ENCODE results near the gene HTRA1.

HTRA1 gene

GRCh38 chr10:122461729-122462532, 578 bp downstream of the HTRA1 start:
- Histone ChIP-seq H3K4me1 (ENCODE audit: insufficient read depth, low read length, severe bottlenecking) (no peaks in the 10 kb centered on the region), H4K20me1 (ENCODE audit: insufficient read depth, low read length) (no peaks in the 10 kb centered on the region), H3K9me3 (ENCODE audit: low read length) (no peaks in the 10 kb centered on the region), H3K9me2 (ENCODE audit: low read depth, low read length) (no peaks in the 10 kb centered on the region), H2AFZ (ENCODE audit: low read length) (no peak overlapping the region), H3K4me3 (ENCODE audit: low read depth, low read length, poor library complexity, severe bottlenecking) (no peak overlapping the region), H3K4me2 (ENCODE audit: low read length) (no peak overlapping the region), H3K27ac (ENCODE audit: low read depth, low read length, poor library complexity, severe bottlenecking) (no peak overlapping the region), H3K36me3 (ENCODE audit: insufficient read depth, low read length) (no peaks in the 10 kb centered on the region), H3K9ac (ENCODE audit: low read length) (no peak overlapping the region), H3K27me3 (ENCODE audit: insufficient read depth, low read length) (no peaks in the 10 kb centered on the region), H3K79me2 (ENCODE audit: insufficient read depth, low read length) (no peaks in the 10 kb centered on the region), H3F3A (ENCODE audit: insufficient read depth, low read length) (no peaks in the 10 kb centered on the region)
- TF ChIP-seq, protein P1, sequence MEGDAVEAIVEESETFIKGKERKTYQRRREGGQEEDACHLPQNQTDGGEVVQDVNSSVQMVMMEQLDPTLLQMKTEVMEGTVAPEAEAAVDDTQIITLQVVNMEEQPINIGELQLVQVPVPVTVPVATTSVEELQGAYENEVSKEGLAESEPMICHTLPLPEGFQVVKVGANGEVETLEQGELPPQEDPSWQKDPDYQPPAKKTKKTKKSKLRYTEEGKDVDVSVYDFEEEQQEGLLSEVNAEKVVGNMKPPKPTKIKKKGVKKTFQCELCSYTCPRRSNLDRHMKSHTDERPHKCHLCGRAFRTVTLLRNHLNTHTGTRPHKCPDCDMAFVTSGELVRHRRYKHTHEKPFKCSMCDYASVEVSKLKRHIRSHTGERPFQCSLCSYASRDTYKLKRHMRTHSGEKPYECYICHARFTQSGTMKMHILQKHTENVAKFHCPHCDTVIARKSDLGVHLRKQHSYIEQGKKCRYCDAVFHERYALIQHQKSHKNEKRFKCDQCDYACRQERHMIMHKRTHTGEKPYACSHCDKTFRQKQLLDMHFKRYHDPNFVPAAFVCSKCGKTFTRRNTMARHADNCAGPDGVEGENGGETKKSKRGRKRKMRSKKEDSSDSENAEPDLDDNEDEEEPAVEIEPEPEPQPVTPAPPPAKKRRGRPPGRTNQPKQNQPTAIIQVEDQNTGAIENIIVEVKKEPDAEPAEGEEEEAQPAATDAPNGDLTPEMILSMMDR (IDR thresholded peaks at IDR 0.05; ENCODE audit: low read length): no peak
- no peak for TF ChIP-seq EZH2 (IDR thresholded peaks at IDR 0.05; ENCODE audit: borderline replicate concordance, low read length)

GRCh38 chr10:122462533-122463465, 1.4 kb downstream of the HTRA1 start:
- Histone ChIP-seq H3K79me2 (ENCODE audit: insufficient read depth, low read length) (no peaks in the 10 kb centered on the region), H3K27ac (ENCODE audit: low read depth, low read length, poor library complexity, severe bottlenecking) (no peak overlapping the region)

DNA sequence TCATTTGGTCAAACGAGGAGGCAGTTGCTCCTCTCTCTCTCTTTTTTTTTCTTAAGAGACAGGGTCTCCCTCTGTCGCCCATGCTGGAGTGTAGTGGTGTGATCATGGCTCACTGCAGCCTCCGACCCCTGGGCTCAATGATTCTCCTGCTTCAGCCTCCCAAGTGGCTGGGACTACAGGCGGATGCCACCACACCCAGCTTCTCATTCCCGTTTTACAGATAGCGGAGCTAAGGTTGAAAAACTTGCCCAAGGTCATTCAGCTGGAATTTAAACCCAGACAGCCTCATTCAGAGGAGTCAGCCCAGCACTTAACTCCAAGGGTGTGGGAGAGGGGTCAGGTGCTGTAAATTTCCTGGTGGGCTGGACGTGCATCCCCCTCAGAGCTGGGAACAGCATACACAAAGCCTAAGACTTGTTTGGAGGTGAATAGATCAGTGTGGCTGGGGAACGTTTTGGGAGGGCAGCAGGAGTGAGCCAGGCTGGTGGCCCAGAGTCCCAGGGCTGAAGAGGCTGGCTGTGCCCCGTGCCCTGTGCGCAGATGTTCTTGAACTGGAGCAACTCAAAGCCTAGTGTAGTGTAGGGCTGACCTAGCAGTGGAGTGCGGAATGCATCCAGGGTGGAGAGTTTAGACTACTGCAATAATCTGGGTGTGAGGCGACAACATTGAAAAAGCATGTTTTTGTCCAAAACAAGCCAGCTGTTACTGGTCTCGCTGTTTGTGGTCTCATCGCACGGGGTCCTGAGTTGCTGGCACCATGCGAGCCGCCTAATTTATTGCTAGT, 2.3 kb downstream of the HTRA1 start:
- no peak overlapping the region for H3K4me3 ChIP-seq (ENCODE audit: low read depth, low read length, poor library complexity, severe bottlenecking)
- H3K4me2 ChIP-seq (ENCODE audit: low read length): no peak overlapping the region
- H3K9ac ChIP-seq (ENCODE audit: low read length): no peak overlapping the region
- TF ChIP-seq EZH2 (IDR thresholded peaks at IDR 0.05; ENCODE audit: borderline replicate concordance, low read length): no peak
- TF ChIP-seq, protein P1 (IDR thresholded peaks at IDR 0.05; ENCODE audit: low read length): no peak
- no peaks in the 10 kb centered on the region for H3K9me2 ChIP-seq (ENCODE audit: low read depth, low read length)
- no peaks in the 10 kb centered on the region for H3K79me2 ChIP-seq (ENCODE audit: insufficient read depth, low read length)
- H2AFZ ChIP-seq (ENCODE audit: low read length): no peak overlapping the region
- no peaks in the 10 kb centered on the region for H4K20me1 ChIP-seq (ENCODE audit: insufficient read depth, low read length)
- no peak overlapping the region for H3K27ac ChIP-seq (ENCODE audit: low read depth, low read length, poor library complexity, severe bottlenecking)
- H3K36me3 ChIP-seq (ENCODE audit: insufficient read depth, low read length): no peaks in the 10 kb centered on the region
- H3K27me3 ChIP-seq (ENCODE audit: insufficient read depth, low read length): no peaks in the 10 kb centered on the region
- no peaks in the 10 kb centered on the region for H3K9me3 ChIP-seq (ENCODE audit: low read length)
- H3F3A ChIP-seq (ENCODE audit: insufficient read depth, low read length): no peaks in the 10 kb centered on the region
- no peaks in the 10 kb centered on the region for H3K4me1 ChIP-seq (ENCODE audit: insufficient read depth, low read length, severe bottlenecking)

More at GRCh38 chr10:122462533-122463465, 1.4 kb downstream of the HTRA1 start:
- Histone ChIP-seq H3K36me3 (ENCODE audit: insufficient read depth, low read length) (no peaks in the 10 kb centered on the region), H3K4me1 (ENCODE audit: insufficient read depth, low read length, severe bottlenecking) (no peaks in the 10 kb centered on the region), H3F3A (ENCODE audit: insufficient read depth, low read length) (no peaks in the 10 kb centered on the region), H3K9me3 (ENCODE audit: low read length) (no peaks in the 10 kb centered on the region), H3K9ac (ENCODE audit: low read length) (no peak overlapping the region), H2AFZ (ENCODE audit: low read length) (no peak overlapping the region), H4K20me1 (ENCODE audit: insufficient read depth, low read length) (no peaks in the 10 kb centered on the region), H3K9me2 (ENCODE audit: low read depth, low read length) (no peaks in the 10 kb centered on the region), H3K4me3 (ENCODE audit: low read depth, low read length, poor library complexity, severe bottlenecking) (no peak overlapping the region), H3K4me2 (ENCODE audit: low read length) (no peak overlapping the region), H3K27me3 (ENCODE audit: insufficient read depth, low read length) (no peaks in the 10 kb centered on the region)
- TF ChIP-seq EZH2 (IDR thresholded peaks at IDR 0.05; ENCODE audit: borderline replicate concordance, low read length): no peak
- TF ChIP-seq, protein P1 (IDR thresholded peaks at IDR 0.05; ENCODE audit: low read length): no peak
